Measurements from ENCODE around the gene TNS3.
"Not testable (repeated sequence)": the region's sequence is repeated elsewhere in the genome, so short reads cannot be mapped to it uniquely, and the experiment has no call there.

TNS3 gene

GRCh38 chr7:47472444-47473157, 109.3 kb downstream of the TNS3 start:
- H3K27ac ChIP-seq: no peak overlapping the region
- H3K36me3 ChIP-seq: no peaks in the 10 kb centered on the region
- no peaks in the 10 kb centered on the region for H3K9me3 ChIP-seq (ENCODE audit: severe bottlenecking)
- H3K27me3 ChIP-seq (ENCODE audit: insufficient read depth, low read depth, severe bottlenecking): no peaks in the 10 kb centered on the region
- no peak overlapping the region for H3K4me3 ChIP-seq (ENCODE audit: low read depth, low read length)
- DNase-seq: no peak
- no peak for TF ChIP-seq CTCF (IDR thresholded peaks at IDR 0.05; ENCODE audit: low read depth, low read length)

GRCh38 chr7:47471831-47472230, 110.1 kb downstream of the TNS3 start:
- H3K27ac ChIP-seq: no peak overlapping the region
- no peaks in the 10 kb centered on the region for H3K27me3 ChIP-seq (ENCODE audit: insufficient read depth, low read depth, severe bottlenecking)
- no peaks in the 10 kb centered on the region for H3K9me3 ChIP-seq (ENCODE audit: severe bottlenecking)
- no peak for TF ChIP-seq CTCF (IDR thresholded peaks at IDR 0.05; ENCODE audit: low read depth, low read length)
- H3K4me3 ChIP-seq (ENCODE audit: low read depth, low read length): no peak overlapping the region
- no peak for DNase-seq
- H3K36me3 ChIP-seq: no peaks in the 10 kb centered on the region

- H3K4me3 ChIP-seq (ENCODE audit: low read depth, low read length): no peak overlapping the region
- H3K27me3 ChIP-seq (ENCODE audit: insufficient read depth, low read depth, severe bottlenecking): no peaks in the 10 kb centered on the region
- no peak overlapping the region for H3K27ac ChIP-seq
- no peaks in the 10 kb centered on the region for H3K9me3 ChIP-seq (ENCODE audit: severe bottlenecking)
- H3K36me3 ChIP-seq: no peaks in the 10 kb centered on the region
- no peak for DNase-seq
- no peak for TF ChIP-seq CTCF (IDR thresholded peaks at IDR 0.05; ENCODE audit: low read depth, low read length)
These were observed 110.6 kb downstream of the TNS3 start for GRCh38 chr7:47471358-47471703.

GRCh38 chr7:47470567-47471357, 111.1 kb downstream of the TNS3 start:
- Histone ChIP-seq H3K4me3 (ENCODE audit: low read depth, low read length) (no peak overlapping the region), H3K27ac (no peak overlapping the region), H3K27me3 (ENCODE audit: insufficient read depth, low read depth, severe bottlenecking) (no peaks in the 10 kb centered on the region), H3K36me3 (no peaks in the 10 kb centered on the region), H3K9me3 (ENCODE audit: severe bottlenecking) (no peaks in the 10 kb centered on the region)
- TF ChIP-seq CTCF (IDR thresholded peaks at IDR 0.05; ENCODE audit: low read depth, low read length): no peak
- DNase-seq: peak; percentile 21

- H3K4me3 ChIP-seq (ENCODE audit: low read depth, low read length); H3K27ac ChIP-seq; H3K36me3 ChIP-seq; DNase-seq; H3K27me3 ChIP-seq (ENCODE audit: insufficient read depth, low read depth, severe bottlenecking); H3K9me3 ChIP-seq (ENCODE audit: severe bottlenecking): not testable (repeated sequence)
These were observed 112.1 kb downstream of the TNS3 start for GRCh38 chr7:47469846-47470245.

- Histone ChIP-seq H3K27ac (no peak overlapping the region), H3K4me3 (ENCODE audit: low read depth, low read length) (no peak overlapping the region), H3K36me3 (no peaks in the 10 kb centered on the region), H3K27me3 (ENCODE audit: insufficient read depth, low read depth, severe bottlenecking) (no peaks in the 10 kb centered on the region), H3K9me3 (ENCODE audit: severe bottlenecking) (no peaks in the 10 kb centered on the region)
- no peak for TF ChIP-seq CTCF (IDR thresholded peaks at IDR 0.05; ENCODE audit: low read depth, low read length)
- DNase-seq: no peak
These were observed 115.1 kb downstream of the TNS3 start for GRCh38 chr7:47466832-47467231.
